Thyroid gland (tissue), 4 donors: ENCODE data around the gene RPS6KA5. TPM values are rescaled to one million over a fixed set of nuclear protein-coding genes. Genes with fewer than 3 reads are reported as not detected.

Source experiments
- DNase-seq, 2 donors: peaks; one replicate each; pipeline ENCODE4 v3.0.0-alpha.2; 2019
- H3K27ac ChIP-seq, 3 donors: fragments of 200-600 bp; sonication (generic); 1 replicate in 2 of 3; 2 replicates in 1 of 3; pipeline ENCODE4 v1.5.1; 2016 to 2019; ENCODE audit warnings: mild to moderate bottlenecking in 1 of 3, moderate library complexity in 1 of 3
- H3K27me3 ChIP-seq: fragments of 200-600 bp; sonication (generic); one replicate; pipeline ENCODE4 v1.5.1; 2019
- H3K36me3 ChIP-seq, 2 donors: fragments of 200-600 bp; sonication (generic); one replicate each; pipeline ENCODE4 v1.5.1; 2016 to 2019
- H3K4me1 ChIP-seq, 2 donors: fragments of 200-600 bp; sonication (generic); one replicate each; pipeline ENCODE4 v1.5.1; 2017 to 2019
- H3K4me3 ChIP-seq, 3 donors: fragments of 200-600 bp; sonication (generic); replicated peaks in 1 of 3; 1 replicate in 2 of 3; 2 replicates in 1 of 3; pipeline ENCODE4 v1.5.1; 2016; ENCODE audit warnings: mild to moderate bottlenecking in 1 of 3
- H3K9me3 ChIP-seq: fragments of 200-600 bp; sonication (generic); one replicate; pipeline ENCODE4 v1.5.1; 2017
- POLR2A ChIP-seq, 2 donors: fragments of 450-650 bp; IDR thresholded peaks; one replicate each; pipeline ENCODE4 v1.6.1; 2017; ENCODE audit warnings: antibody characterized with exemption in 2 of 2, mild to moderate bottlenecking in 2 of 2, moderate library complexity in 1 of 2
- WGBS, 2 donors: methylation state at CpG; one replicate each; pipeline ENCODE4 v1.1.5; 2017; 5-methylcytosine and 5-hydroxymethylcytosine counted together
- intact Hi-C: fragments of 100-400 bp; cut with DNase I; formaldehyde crosslinking; loops from one replicate; pipeline ENCODE4 v1.15.1; 2023
- total RNA-seq, 4 donors: library from RNA; depleted of rRNA; stranded (reverse); fragments of >200 nt; gene quantifications; one replicate each; pipeline ENCODE4 v1.2.3, GENCODE V29; 2016
- TF ChIP-seq, protein P1 (sequence below), 6 experiments: fragments of 200-600 bp in 3 of 6; fragments of 450-650 bp in 3 of 6; sonication (generic) in 3 of 6; IDR thresholded peaks; one replicate each; pipeline ENCODE4 v1.5.1; 2016 to 2019; ENCODE audit warnings: antibody characterized with exemption in 6 of 6, mild to moderate bottlenecking in 2 of 6, inconsistent platforms in 1 of 6, moderate library complexity in 1 of 6

Gene RPS6KA5
- total RNA-seq, 4 donors from 2014 or later, result 6.4 to 17.4 (median 8.9) TPM

DNA sequence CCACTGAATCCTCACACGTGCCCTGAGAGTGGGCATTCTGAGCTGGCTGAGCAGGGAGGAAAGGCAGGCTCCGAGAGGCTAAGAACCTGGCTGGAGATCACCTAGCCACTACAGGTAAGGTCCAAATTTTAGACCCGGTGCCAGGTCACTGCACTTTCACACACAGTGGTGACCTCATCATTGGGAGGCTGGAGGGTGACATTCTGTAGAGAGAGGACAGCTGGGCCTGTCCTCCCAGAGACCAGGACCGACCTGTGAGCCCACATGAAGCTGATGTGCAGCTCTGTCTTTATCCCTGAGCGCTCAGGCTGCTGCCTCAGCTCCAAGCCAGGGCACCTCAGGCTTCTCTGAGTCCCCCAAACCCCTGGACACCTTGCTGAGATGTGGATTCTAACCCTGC is 248.3 kb downstream of the RPS6KA5 start:
- Histone ChIP-seq H3K27ac (no peak overlapping the region), H3K27me3 (no peaks in the 10 kb centered on the region), H3K4me1 (peaks cover 5 to 13% of the 10 kb centered on the region in 2 donors), H3K4me3 (no peak overlapping the region), H3K9me3 (no peaks in the 10 kb centered on the region), H3K36me3 (no peaks in the 10 kb centered on the region)
- intact Hi-C loops, result no loop called here
- no peak for DNase-seq
- 94 to 95% methylated on average over 3 to 5 of the region's 5 CpGs for WGBS, 2 donors
- TF ChIP-seq POLR2A (IDR thresholded peaks at IDR 0.05), result no peak
- TF ChIP-seq, protein P1, sequence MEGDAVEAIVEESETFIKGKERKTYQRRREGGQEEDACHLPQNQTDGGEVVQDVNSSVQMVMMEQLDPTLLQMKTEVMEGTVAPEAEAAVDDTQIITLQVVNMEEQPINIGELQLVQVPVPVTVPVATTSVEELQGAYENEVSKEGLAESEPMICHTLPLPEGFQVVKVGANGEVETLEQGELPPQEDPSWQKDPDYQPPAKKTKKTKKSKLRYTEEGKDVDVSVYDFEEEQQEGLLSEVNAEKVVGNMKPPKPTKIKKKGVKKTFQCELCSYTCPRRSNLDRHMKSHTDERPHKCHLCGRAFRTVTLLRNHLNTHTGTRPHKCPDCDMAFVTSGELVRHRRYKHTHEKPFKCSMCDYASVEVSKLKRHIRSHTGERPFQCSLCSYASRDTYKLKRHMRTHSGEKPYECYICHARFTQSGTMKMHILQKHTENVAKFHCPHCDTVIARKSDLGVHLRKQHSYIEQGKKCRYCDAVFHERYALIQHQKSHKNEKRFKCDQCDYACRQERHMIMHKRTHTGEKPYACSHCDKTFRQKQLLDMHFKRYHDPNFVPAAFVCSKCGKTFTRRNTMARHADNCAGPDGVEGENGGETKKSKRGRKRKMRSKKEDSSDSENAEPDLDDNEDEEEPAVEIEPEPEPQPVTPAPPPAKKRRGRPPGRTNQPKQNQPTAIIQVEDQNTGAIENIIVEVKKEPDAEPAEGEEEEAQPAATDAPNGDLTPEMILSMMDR (IDR thresholded peaks at IDR 0.05), result no peak

DNA sequence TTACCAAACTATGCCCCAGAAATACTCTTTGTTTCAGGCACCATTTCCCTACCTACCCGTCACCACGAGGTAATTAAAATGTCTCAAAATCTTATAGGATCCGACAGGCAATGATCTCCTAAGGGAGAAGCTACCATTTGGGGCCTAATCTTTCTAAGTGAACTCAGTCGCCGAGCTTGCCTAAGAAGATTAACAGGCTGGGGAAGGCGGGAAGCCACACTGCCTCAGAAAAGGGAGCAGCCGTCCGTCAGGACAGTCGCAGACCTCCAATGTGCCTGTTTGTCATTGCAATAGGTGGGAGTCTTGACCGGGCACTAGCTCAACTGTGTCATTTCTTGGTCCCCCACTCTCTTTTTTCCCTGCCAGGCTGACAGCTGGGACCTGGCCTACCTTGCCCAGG is 248.8 kb downstream of the RPS6KA5 start:
- no peak for DNase-seq
- Histone ChIP-seq H3K4me1 (peaks cover 5 to 11% of the 10 kb centered on the region in 2 donors), H3K36me3 (no peaks in the 10 kb centered on the region), H3K27ac (no peak overlapping the region), H3K27me3 (no peaks in the 10 kb centered on the region), H3K9me3 (no peaks in the 10 kb centered on the region), H3K4me3 (no peak overlapping the region)
- no peak for TF ChIP-seq POLR2A (IDR thresholded peaks at IDR 0.05)
- TF ChIP-seq, protein P1 (IDR thresholded peaks at IDR 0.05), result no peak
- intact Hi-C loops, result no loop called here
- WGBS, 2 donors, result 91 to 95% methylated on average over 10 of the region's 10 CpGs

- DNase-seq, result no peak
- H3K27ac ChIP-seq, result no peak overlapping the region
- no peaks in the 10 kb centered on the region for H3K27me3 ChIP-seq
- H3K36me3 ChIP-seq, result no peaks in the 10 kb centered on the region
- H3K9me3 ChIP-seq, result no peaks in the 10 kb centered on the region
- intact Hi-C loops, result no loop called here
- TF ChIP-seq, protein P1 (IDR thresholded peaks at IDR 0.05), result no peak
- TF ChIP-seq POLR2A (IDR thresholded peaks at IDR 0.05), result no peak
- WGBS, 2 donors, result 79 to 80% methylated on average over 5 of the region's 5 CpGs
- H3K4me3 ChIP-seq, result no peak overlapping the region
- H3K4me1 ChIP-seq, result peaks cover 5 to 9% of the 10 kb centered on the region in 2 donors
Measured at GRCh38 chr14:90810806-90811205, 249.6 kb downstream of the RPS6KA5 start.

- Histone ChIP-seq H3K36me3 (no peaks in the 10 kb centered on the region), H3K27ac (no peak overlapping the region), H3K4me1 (peaks cover 0 to 2% of the 10 kb centered on the region in 2 donors), H3K4me3 (no peak overlapping the region), H3K27me3 (no peaks in the 10 kb centered on the region), H3K9me3 (no peaks in the 10 kb centered on the region)
- 95 to 98% methylated on average over 7 of the region's 7 CpGs for WGBS, 2 donors
- intact Hi-C loops, result no loop called here
- DNase-seq, result no peak
- TF ChIP-seq, protein P1 (IDR thresholded peaks at IDR 0.05), result no peak
- no peak for TF ChIP-seq POLR2A (IDR thresholded peaks at IDR 0.05)
Measured at GRCh38 chr14:90809530-90810312, 250.7 kb downstream of the RPS6KA5 start.

- no peak overlapping the region for H3K4me3 ChIP-seq
- no peaks in the 10 kb centered on the region for H3K9me3 ChIP-seq
- DNase-seq, result no peak
- peaks cover 0 to 7% of the 10 kb centered on the region in 2 donors for H3K4me1 ChIP-seq
- 85 to 95% methylated on average over 13 to 15 of the region's 15 CpGs for WGBS, 2 donors
- intact Hi-C loops, result no loop called here
- H3K27ac ChIP-seq, result no peak overlapping the region
- no peaks in the 10 kb centered on the region for H3K27me3 ChIP-seq
- no peak for TF ChIP-seq POLR2A (IDR thresholded peaks at IDR 0.05)
- TF ChIP-seq, protein P1 (IDR thresholded peaks at IDR 0.05), result no peak
- H3K36me3 ChIP-seq, result no peaks in the 10 kb centered on the region
Measured at GRCh38 chr14:90808759-90809529, 251.5 kb downstream of the RPS6KA5 start.
